ENCODE data around the gene B9D1.

Gene B9D1

GRCh38 chr17:19317359-19318095, 45.0 kb downstream of the B9D1 start:
- DNase-seq = no peak

- no peak for DNase-seq
Observed at GRCh38 chr17:19316761-19317358, 45.7 kb downstream of the B9D1 start.

- DNase-seq = no peak
Observed at GRCh38 chr17:19315104-19315503, 47.4 kb downstream of the B9D1 start.

- DNase-seq = no peak
Observed at GRCh38 chr17:19313746-19314651, 48.5 kb downstream of the B9D1 start.

- DNase-seq = no peak
Observed at GRCh38 chr17:19313066-19313745, 49.3 kb downstream of the B9D1 start.

GRCh38 chr17:19312406-19312805, 50.1 kb downstream of the B9D1 start:
- no peak for DNase-seq

GRCh38 chr17:19311421-19312215, 50.9 kb downstream of the B9D1 start:
- no peak for DNase-seq

GRCh38 chr17:19311016-19311415, 51.5 kb downstream of the B9D1 start:
- no peak for DNase-seq

- no peak for DNase-seq
Observed at GRCh38 chr17:19310151-19310550, 52.4 kb downstream of the B9D1 start.

- DNase-seq = no peak
Observed at GRCh38 chr17:19309701-19310100, 52.8 kb downstream of the B9D1 start.

- no peak for DNase-seq
Observed at GRCh38 chr17:19308398-19308797, 54.1 kb downstream of the B9D1 start.

GRCh38 chr17:19307521-19307920, 55.0 kb downstream of the B9D1 start:
- DNase-seq = no peak

- no peak for DNase-seq
Observed at GRCh38 chr17:19306160-19307111, 56.1 kb downstream of the B9D1 start.

- no peak for DNase-seq
Observed at GRCh38 chr17:19305761-19306159, 56.8 kb downstream of the B9D1 start.

GRCh38 chr17:19305256-19305655, 57.3 kb downstream of the B9D1 start:
- DNase-seq = no peak

- no peak for DNase-seq
Observed at GRCh38 chr17:19304751-19305150, 57.8 kb downstream of the B9D1 start.

GRCh38 chr17:19304209-19304608, 58.3 kb downstream of the B9D1 start:
- no peak for DNase-seq

- DNase-seq = no peak
Observed at GRCh38 chr17:19303367-19303776, 59.2 kb downstream of the B9D1 start.

- DNase-seq = no peak
Observed at GRCh38 chr17:19302791-19303331, 59.7 kb downstream of the B9D1 start.

- no peak for DNase-seq
Observed at GRCh38 chr17:19301973-19302372, 60.5 kb downstream of the B9D1 start.
